Tibial nerve (tissue), 4 donors: ENCODE data around the gene TRAF7. TPM values are rescaled to one million over a fixed set of nuclear protein-coding genes. Genes with fewer than 3 reads are reported as not detected.

ENCODE experiments used
- DNase-seq, 2 donors: peaks; one replicate each; pipeline ENCODE4 v3.0.0-alpha.2; 2019; ENCODE audit warnings: low spot score in 2 of 2
- H3K27ac ChIP-seq, 4 donors: fragments of 200-600 bp; sonication (generic) in 3 of 4; one replicate each; pipeline ENCODE4 v1.5.1; 2017 to 2019; ENCODE audit warnings: mild to moderate bottlenecking in 1 of 4
- H3K27me3 ChIP-seq, 2 donors: fragments of 200-600 bp; sonication (generic) in 1 of 2; one replicate each; pipeline versions ENCODE4 v1.5.1 to v1.6.0; 2017 to 2019
- H3K36me3 ChIP-seq, 3 donors: fragments of 200-600 bp; sonication (generic); one replicate each; pipeline ENCODE4 v1.5.1; 2018 to 2019
- H3K4me1 ChIP-seq, 4 donors: fragments of 200-600 bp; sonication (generic) in 3 of 4; one replicate each; pipeline ENCODE4 v1.5.1; 2017 to 2019
- H3K4me3 ChIP-seq, 4 donors: fragments of 200-600 bp; sonication (generic) in 3 of 4; one replicate each; pipeline ENCODE4 v1.5.1; 2017 to 2019; ENCODE audit warnings: mild to moderate bottlenecking in 1 of 4, moderate library complexity in 1 of 4
- H3K9me3 ChIP-seq, 4 donors: fragments of 200-600 bp; sonication (generic) in 3 of 4; one replicate each; pipeline ENCODE4 v1.5.1; 2017 to 2019
- EP300 ChIP-seq, 2 donors: sonication (generic); formaldehyde crosslinking; IDR thresholded peaks; one replicate each; pipeline ENCODE4 v1.6.1; 2017; ENCODE audit warnings: antibody characterized with exemption in 2 of 2, mild to moderate bottlenecking in 1 of 2
- POLR2A ChIP-seq, 2 donors: fragments of 450-650 bp; IDR thresholded peaks; one replicate each; pipeline ENCODE4 v1.6.1; 2017; ENCODE audit warnings: antibody characterized with exemption in 2 of 2, mild to moderate bottlenecking in 2 of 2, moderate library complexity in 2 of 2
- WGBS, 2 donors: methylation state at CpG; one replicate each; pipeline ENCODE4 v1.1.5; 2018; 5-methylcytosine and 5-hydroxymethylcytosine counted together
- total RNA-seq, 4 donors: library from RNA; depleted of rRNA; stranded (reverse); fragments of >200 nt; gene quantifications; one replicate each; pipeline ENCODE4 v1.1.0, GENCODE V29; 2016
- TF ChIP-seq, protein P1 (sequence below), 5 experiments: fragments of 200-600 bp in 3 of 5; fragments of 450-650 bp in 2 of 5; sonication (generic) in 3 of 5; IDR thresholded peaks; one replicate each; pipeline ENCODE4 v1.5.1; 2016 to 2019; ENCODE audit warnings: antibody characterized with exemption in 5 of 5, mild to moderate bottlenecking in 3 of 5, moderate library complexity in 2 of 5

TRAF7 gene
- total RNA-seq, 4 donors from 2014 or later = 29.1 to 53.7 (median 38.4) TPM

DNA sequence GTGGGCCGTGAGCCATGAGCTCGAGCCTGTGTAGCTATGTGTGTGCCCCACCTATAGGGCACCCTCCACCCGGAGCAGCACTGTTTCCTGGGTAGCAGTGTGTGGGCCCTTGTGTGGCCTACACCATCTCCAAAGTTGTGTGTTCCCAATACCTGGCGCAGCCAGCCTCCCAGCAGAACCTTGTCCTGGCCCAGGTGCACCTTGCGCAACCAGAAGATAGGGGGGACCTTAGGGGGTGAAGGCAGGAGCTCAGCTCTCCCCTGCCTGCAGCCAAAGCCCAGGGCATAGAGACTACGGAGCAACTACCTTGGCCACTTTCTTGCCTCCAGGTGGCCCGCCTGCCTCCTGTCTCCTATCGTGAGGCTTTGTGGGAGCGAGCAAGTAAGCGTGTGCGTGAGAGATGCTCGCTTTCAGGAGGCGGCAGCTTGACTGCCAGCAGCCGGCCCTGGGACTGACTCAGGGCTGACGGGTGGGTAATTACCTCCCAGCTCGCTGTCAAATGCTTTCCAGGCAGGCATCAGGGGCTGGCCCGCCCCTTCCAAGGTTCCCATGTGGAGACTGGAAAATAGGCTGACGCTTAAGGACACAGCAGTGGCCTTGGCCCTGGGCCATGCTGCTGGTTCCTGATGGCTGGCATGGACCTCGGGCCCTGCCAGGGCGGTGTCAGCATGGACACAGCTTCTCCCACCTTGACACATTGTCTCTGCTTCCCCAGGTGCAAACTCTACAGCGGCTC is 19.0 kb downstream of the TRAF7 start:
- TF ChIP-seq, protein P1, sequence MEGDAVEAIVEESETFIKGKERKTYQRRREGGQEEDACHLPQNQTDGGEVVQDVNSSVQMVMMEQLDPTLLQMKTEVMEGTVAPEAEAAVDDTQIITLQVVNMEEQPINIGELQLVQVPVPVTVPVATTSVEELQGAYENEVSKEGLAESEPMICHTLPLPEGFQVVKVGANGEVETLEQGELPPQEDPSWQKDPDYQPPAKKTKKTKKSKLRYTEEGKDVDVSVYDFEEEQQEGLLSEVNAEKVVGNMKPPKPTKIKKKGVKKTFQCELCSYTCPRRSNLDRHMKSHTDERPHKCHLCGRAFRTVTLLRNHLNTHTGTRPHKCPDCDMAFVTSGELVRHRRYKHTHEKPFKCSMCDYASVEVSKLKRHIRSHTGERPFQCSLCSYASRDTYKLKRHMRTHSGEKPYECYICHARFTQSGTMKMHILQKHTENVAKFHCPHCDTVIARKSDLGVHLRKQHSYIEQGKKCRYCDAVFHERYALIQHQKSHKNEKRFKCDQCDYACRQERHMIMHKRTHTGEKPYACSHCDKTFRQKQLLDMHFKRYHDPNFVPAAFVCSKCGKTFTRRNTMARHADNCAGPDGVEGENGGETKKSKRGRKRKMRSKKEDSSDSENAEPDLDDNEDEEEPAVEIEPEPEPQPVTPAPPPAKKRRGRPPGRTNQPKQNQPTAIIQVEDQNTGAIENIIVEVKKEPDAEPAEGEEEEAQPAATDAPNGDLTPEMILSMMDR (IDR thresholded peaks at IDR 0.05) = no peak
- TF ChIP-seq POLR2A (IDR thresholded peaks at IDR 0.05) = no peak
- TF ChIP-seq EP300 (IDR thresholded peaks at IDR 0.05) = no peak

GRCh38 chr16:2175454-2175853 is 19.9 kb downstream of the TRAF7 start:
- no peak for DNase-seq
- no peak for TF ChIP-seq POLR2A (IDR thresholded peaks at IDR 0.05)
- TF ChIP-seq EP300 (IDR thresholded peaks at IDR 0.05) = no peak
- TF ChIP-seq, protein P1 (IDR thresholded peaks at IDR 0.05) = no peak
- WGBS, 2 donors = 88 to 100% methylated on average over 2 to 10 of the region's 10 CpGs
- Histone ChIP-seq H3K27me3 (no peaks in the 10 kb centered on the region), H3K36me3 (peaks cover 3 to 82% (median 33%) of the 10 kb centered on the region in 3 donors), H3K4me3 (no peak overlapping the region), H3K9me3 (no peaks in the 10 kb centered on the region), H3K27ac (no peak overlapping the region), H3K4me1 (peaks cover 0 to 5% (median 0%) of the 10 kb centered on the region in 4 donors)

More for the DNA sequence above, 19.0 kb downstream of the TRAF7 start:
- H3K4me1 ChIP-seq = peaks cover 0 to 5% (median 0%) of the 10 kb centered on the region in 4 donors
- no peak overlapping the region for H3K27ac ChIP-seq
- no peaks in the 10 kb centered on the region for H3K27me3 ChIP-seq
- no peaks in the 10 kb centered on the region for H3K9me3 ChIP-seq
- 88 to 89% methylated on average over 16 to 21 of the region's 21 CpGs for WGBS, 2 donors
- no peak for DNase-seq
- H3K4me3 ChIP-seq = no peak overlapping the region
- peaks cover 3 to 91% (median 33%) of the 10 kb centered on the region in 3 donors for H3K36me3 ChIP-seq

GRCh38 chr16:2176047-2176446 is 20.5 kb downstream of the TRAF7 start:
- Histone ChIP-seq H3K27ac (no peak overlapping the region), H3K27me3 (no peaks in the 10 kb centered on the region), H3K4me3 (no peak overlapping the region), H3K4me1 (peaks cover 0 to 5% (median 0%) of the 10 kb centered on the region in 4 donors), H3K36me3 (peaks cover 3 to 76% (median 33%) of the 10 kb centered on the region in 3 donors), H3K9me3 (no peaks in the 10 kb centered on the region)
- DNase-seq = no peak
- WGBS, 2 donors = 92 to 95% methylated on average over 14 to 23 of the region's 23 CpGs
- no peak for TF ChIP-seq EP300 (IDR thresholded peaks at IDR 0.05)
- TF ChIP-seq, protein P1 (IDR thresholded peaks at IDR 0.05) = no peak

GRCh38 chr16:2177101-2177500 is 21.5 kb downstream of the TRAF7 start:
- WGBS, 2 donors = 88 to 90% methylated on average over 18 of the region's 18 CpGs
- no peak for DNase-seq
- TF ChIP-seq, protein P1 (IDR thresholded peaks at IDR 0.05) = no peak
- TF ChIP-seq POLR2A (IDR thresholded peaks at IDR 0.05) (no peak), EP300 (IDR thresholded peaks at IDR 0.05) (no peak)
- Histone ChIP-seq H3K4me1 (peaks cover 0 to 5% (median 0%) of the 10 kb centered on the region in 4 donors), H3K9me3 (no peaks in the 10 kb centered on the region), H3K4me3 (no peak overlapping the region), H3K27ac (no peak overlapping the region), H3K27me3 (no peaks in the 10 kb centered on the region), H3K36me3 (peaks cover 3 to 65% (median 28%) of the 10 kb centered on the region in 3 donors)

DNA sequence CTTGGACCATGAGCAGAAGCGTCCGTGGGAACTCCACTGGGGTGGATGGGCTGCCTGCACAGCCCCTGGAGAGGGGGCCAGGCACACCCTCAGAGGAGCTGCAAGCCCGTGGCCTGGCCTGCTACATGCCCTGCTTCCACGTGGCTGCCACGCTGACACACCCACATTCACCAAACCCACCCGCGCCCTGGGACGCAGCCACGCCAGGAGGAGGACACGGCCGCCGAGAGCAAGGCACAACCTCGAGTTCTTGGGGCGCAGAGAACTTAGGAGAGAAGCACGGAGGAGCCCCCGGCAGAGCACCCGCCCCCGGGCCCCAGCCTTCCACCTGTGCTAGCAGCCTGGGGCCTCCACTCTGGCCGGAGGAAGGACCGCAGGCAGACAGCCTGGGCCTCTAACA is 22.0 kb downstream of the TRAF7 start:
- peaks cover 0 to 5% (median 0%) of the 10 kb centered on the region in 4 donors for H3K4me1 ChIP-seq
- no peaks in the 10 kb centered on the region for H3K27me3 ChIP-seq
- H3K9me3 ChIP-seq = no peaks in the 10 kb centered on the region
- TF ChIP-seq POLR2A (IDR thresholded peaks at IDR 0.05) = no peak
- TF ChIP-seq, protein P1 (IDR thresholded peaks at IDR 0.05) = no peak
- no peak for TF ChIP-seq EP300 (IDR thresholded peaks at IDR 0.05)
- no peak overlapping the region for H3K27ac ChIP-seq
- no peak for DNase-seq
- 93 to 97% methylated on average over 20 of the region's 20 CpGs for WGBS, 2 donors
- H3K36me3 ChIP-seq = peaks cover 3 to 61% (median 28%) of the 10 kb centered on the region in 3 donors
- H3K4me3 ChIP-seq = no peak overlapping the region
